Smooth muscle cell of the brain vasculature (primary cell): Measurements from ENCODE around the gene SH2D5.
"Not testable (repeated sequence)": the region's sequence is repeated elsewhere in the genome, so short reads cannot be mapped to it uniquely, and the experiment has no call there.

Source experiments
- DNase-seq: peaks from one replicate; pipeline ENCODE4 v3.0.0-alpha.2; 2012; ENCODE audit warnings: low read depth, low spot score

Gene SH2D5

DNA sequence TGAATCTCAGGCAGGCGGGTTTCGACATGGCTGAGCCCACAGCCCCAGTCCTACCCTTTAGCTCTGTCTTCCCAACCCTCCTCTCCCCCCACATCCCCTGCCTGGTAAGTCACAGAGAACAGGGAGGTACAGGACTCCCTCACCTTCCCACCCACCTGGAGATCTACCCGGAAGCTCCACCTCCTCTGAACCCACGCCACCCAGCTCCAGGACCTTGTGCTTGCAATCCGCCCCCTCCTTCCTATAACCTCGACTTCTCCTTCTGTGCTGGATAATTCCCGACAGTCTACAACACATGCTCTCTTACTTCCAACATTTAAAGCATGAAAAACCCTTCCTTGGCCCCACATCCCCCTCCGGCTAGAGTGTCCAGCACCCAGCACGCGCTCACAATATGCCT, 37.0 kb downstream of the SH2D5 start:
- DNase-seq = no peak

DNA sequence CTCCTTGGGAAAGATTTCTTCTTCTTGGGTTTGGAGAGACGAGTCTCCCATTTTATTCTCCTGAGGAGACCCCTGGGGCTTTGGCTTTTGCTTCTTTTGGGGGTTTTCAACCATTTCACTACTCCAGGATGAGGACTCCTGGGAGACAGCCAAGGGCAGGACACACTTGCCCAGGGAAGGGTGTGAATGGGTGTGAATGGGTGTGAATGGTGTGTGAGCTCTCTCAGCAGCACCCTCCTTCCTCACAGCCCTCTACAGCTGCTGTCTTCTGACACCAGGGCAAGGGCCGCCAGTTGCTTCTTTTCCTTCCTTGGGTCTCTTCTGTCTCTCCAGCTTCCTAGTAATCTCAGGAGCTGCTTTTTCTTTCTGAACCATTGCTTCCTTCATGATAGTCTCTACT, 38.9 kb downstream of the SH2D5 start:
- DNase-seq = no peak

DNA sequence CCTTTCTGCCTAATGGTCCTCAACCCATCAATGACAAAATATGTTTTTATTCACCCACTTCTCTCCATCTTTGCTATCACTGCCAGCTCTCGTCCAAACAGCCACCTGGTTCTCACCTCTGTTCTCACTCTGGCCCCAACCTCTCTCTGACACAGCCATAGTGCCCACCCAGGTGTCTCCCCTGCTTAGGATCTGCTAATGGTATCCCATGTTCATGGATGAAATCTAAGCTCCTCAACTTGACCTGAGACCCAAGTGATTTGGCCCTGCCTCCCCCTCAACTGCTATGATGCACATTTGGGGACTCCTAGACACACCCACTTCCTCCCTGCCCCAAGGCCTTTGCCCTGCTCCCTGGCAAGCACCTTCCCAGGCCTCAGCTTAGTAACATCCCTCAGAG, 40.6 kb downstream of the SH2D5 start:
- DNase-seq = no peak

- no peak for DNase-seq
Measured at GRCh38 chr1:20689645-20690056, 42.9 kb downstream of the SH2D5 start.

DNA sequence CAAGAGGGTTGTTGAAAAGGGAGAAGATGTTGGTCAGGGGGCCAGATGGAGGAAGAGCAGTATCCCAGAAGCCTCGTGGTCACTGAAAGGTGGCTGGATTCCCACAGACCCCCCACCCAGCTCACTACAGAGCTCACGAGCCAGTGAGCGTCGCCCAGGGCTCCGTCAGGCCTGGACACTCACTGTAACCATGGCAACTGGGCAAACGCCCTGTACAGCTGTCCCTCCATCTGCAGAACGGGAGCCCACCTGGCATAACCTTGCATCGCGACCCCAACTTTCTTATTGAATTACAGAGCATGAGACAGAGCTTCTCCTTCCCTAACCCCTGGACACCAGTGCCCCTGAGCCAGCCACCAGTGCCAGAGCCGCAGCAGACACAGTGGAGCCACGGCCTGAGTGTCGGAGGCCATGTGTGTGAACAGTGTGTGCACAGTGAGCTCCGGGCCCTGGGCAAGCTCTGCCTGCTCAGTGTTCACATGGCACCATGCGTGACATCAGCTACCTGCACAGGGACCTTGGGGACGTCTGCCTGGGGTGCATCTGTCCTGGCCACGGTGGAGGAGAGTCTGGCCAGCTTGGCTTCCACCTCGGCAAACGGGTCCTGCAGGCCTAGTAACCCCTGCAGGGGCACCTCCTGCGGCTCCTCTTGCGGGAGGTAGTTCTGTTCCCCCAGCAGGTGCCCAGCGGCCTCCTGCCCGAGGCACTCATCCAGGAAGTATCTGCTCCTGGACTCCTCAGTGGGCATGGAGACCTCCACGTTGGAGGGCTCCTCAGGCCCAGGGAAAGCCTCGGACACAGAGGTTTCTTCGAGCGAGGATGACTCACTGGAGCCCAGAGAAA, 45.4 kb downstream of the SH2D5 start:
- no peak for DNase-seq

DNA sequence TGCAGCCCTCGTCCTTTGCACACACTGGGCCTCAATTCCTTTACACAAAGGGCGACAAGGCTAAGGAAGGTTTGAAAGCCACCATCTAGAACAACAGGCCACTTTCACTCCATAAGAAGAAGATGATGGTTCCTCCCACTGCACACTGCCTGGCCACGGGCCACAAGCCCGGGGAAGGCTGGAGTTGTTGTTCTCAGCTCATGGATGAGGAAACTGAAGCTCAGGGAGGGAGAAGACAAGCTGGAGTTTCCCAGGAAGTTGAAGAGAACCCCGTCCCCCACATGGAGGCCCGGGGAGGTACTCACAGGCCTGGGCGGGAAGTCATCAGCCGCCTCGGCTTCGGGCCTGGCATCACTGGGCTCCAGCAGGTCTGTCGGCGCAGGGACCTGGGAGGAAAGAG, 46.8 kb downstream of the SH2D5 start:
- no peak for DNase-seq

DNA sequence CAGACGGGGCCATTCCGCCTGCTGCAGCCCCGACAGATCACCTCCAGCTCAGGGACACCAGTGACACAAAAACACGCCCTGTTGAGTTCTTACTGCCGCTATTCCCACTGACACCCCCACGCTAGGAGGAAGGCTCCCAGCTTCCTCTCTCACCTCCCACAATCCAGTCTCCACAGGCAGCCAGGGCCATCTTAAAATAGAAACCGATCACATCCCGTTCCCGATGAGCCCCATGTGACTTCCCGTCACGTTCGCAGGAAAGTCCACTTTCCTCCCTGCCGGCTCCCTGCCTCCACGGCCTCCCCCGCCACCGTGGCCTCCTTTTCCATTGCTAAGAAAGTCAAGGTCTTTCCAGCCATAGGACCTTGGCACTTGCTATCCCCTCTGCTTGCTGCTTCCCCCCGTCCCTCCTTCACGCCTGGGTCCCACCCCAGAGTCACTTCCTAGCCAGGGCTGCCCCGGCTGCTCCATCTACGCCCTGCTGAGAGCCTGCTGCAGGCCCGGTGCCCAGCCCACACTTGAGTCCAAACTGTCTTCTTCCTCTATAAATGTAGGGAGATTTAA, 47.3 kb downstream of the SH2D5 start:
- no peak for DNase-seq

- no peak for DNase-seq
Measured at GRCh38 chr1:20684651-20685050, 47.9 kb downstream of the SH2D5 start.

GRCh38 chr1:20684050-20684620, 48.4 kb downstream of the SH2D5 start:
- no peak for DNase-seq

GRCh38 chr1:20683614-20684013, 48.9 kb downstream of the SH2D5 start:
- DNase-seq = no peak

- DNase-seq = no peak
Measured at GRCh38 chr1:20682571-20683236, 49.8 kb downstream of the SH2D5 start.

DNA sequence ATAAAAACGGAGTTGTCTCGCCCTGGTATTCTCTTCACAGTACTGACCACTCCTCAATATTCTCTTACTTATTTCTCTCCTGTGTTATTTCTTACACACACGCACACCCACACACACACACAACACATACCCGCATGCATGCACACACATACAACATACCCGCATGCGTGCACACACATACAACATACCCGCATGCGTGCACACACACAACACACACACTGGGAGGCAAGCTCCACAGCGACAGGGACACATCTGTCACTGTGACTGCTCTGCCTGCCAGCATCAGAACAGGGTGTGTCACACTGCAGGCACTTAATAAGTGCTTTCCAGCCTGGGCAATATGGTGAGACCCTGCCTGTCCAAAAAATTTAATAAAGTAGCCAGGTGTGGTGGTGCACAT, 50.5 kb downstream of the SH2D5 start:
- DNase-seq = no peak

DNA sequence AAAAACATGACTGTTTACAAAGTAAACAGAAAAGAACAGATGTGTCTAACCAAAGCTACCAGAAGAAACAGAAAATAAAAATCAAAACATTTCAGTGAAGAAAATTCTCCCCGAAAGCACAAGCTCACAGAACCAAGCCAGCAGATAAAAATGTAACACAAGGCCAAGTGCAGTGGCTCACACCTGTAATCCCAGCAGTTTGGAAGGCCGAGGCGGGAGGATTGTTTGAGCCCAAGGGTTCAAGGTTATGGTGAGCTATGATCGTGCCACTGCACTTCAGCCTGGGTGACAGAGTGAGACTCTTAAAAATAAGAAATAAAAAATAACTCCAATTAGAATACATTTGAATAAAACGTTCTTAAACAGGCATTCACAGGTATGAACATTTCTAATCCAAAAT, 52.2 kb downstream of the SH2D5 start:
- DNase-seq = no peak

DNA sequence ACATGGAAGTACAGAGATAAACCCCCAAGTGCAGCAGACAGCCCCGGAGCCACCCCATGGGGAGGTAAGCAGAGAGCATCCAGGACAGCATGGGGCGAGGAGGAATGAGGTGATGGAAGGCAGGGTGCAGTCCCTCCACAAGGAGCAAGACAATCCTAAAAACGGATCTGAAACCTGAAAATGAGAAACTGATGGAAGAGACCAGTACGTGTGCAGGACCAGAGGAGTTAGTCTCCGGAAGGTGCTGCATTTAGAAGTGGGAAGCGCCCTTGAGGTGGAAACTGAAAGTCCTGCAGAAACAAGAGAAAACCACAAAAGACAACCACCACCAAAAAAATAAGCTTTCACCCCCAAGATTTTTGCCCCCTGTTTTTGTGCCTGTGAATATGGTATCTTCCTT, 53.9 kb downstream of the SH2D5 start:
- DNase-seq = no peak

DNA sequence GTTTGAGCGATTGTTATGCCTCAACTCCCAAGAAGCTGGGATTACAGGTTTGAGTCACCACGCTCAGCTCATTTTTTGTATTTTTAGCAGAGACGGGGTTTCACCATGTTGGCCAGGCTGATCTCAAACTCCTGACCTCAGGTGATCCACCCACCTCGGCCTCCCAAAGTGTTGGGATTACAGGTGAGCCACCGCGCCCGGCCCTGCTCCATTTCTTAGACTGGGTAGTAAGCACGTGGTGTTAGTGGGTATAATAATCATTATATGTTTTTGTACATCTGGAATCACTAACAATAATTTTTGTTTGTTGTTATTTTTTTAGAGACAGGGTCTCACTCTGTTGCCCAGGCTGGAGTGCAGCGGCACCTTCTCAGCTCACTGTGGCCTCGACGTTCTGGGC, 58.9 kb downstream of the SH2D5 start:
- not testable (repeated sequence) for DNase-seq

GRCh38 chr1:20672265-20672632, 60.3 kb downstream of the SH2D5 start:
- no peak for DNase-seq

DNA sequence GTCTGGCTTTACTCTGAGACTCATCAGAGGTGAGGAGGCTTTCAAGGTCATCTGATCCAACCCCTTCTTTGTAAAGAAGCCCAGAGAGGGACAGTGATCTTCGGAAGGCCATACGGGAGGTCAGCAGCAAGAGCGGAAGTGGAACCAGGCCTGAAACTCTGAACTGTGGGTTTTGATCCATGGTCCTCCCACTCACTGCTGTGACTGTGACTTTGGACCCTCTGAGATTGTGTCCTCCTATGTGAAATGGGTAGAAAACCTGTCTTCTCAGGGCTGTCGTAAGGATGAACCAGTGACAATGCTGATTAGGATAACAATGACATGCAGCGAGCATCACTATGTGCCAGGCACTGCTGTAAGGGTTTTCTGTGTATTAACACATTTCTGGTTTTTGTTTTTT, 61.6 kb downstream of the SH2D5 start:
- no peak for DNase-seq
